ENCODE data around the gene LTBP3.

LTBP3 gene

GRCh38 chr11:65505466-65506289 is 52.5 kb downstream of the LTBP3 start:
- DNase-seq = peak; percentile 78

DNA sequence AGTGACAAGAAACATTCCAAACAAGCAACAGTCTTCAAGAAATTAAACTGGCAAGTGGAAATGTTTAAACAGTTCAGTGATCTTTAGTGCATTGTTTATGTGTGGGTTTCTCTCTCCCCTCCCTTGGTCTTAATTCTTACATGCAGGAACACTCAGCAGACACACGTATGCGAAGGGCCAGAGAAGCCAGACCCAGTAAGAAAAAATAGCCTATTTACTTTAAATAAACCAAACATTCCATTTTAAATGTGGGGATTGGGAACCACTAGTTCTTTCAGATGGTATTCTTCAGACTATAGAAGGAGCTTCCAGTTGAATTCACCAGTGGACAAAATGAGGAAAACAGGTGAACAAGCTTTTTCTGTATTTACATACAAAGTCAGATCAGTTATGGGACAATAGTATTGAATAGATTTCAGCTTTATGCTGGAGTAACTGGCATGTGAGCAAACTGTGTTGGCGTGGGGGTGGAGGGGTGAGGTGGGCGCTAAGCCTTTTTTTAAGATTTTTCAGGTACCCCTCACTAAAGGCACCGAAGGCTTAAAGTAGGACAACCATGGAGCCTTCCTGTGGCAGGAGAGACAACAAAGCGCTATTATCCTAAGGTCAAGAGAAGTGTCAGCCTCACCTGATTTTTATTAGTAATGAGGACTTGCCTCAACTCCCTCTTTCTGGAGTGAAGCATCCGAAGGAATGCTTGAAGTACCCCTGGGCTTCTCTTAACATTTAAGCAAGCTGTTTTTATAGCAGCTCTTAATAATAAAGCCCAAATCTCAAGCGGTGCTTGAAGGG is 53.3 kb downstream of the LTBP3 start:
- peak; percentile 73 for DNase-seq

GRCh38 chr11:65503949-65504673 is 54.0 kb downstream of the LTBP3 start:
- DNase-seq = peak; percentile 73

- no peak for DNase-seq
These were observed 54.7 kb downstream of the LTBP3 start for GRCh38 chr11:65503368-65503948.

- DNase-seq = peak; percentile 62
These were observed 55.4 kb downstream of the LTBP3 start for GRCh38 chr11:65502555-65503367.

- no peak for DNase-seq
These were observed 55.9 kb downstream of the LTBP3 start for GRCh38 chr11:65502274-65502554.

- DNase-seq = peak; percentile 73
These were observed 56.5 kb downstream of the LTBP3 start for GRCh38 chr11:65501472-65502273.

DNA sequence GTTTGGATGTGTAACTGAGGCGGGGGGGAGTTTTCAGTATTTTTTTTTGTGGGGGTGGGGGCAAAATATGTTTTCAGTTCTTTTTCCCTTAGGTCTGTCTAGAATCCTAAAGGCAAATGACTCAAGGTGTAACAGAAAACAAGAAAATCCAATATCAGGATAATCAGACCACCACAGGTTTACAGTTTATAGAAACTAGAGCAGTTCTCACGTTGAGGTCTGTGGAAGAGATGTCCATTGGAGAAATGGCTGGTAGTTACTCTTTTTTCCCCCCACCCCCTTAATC is 57.0 kb downstream of the LTBP3 start:
- DNase-seq = peak; percentile 73

GRCh38 chr11:65500387-65501185 is 57.6 kb downstream of the LTBP3 start:
- peak; percentile 80 for DNase-seq

GRCh38 chr11:65499713-65500386 is 58.3 kb downstream of the LTBP3 start:
- DNase-seq = no peak

DNA sequence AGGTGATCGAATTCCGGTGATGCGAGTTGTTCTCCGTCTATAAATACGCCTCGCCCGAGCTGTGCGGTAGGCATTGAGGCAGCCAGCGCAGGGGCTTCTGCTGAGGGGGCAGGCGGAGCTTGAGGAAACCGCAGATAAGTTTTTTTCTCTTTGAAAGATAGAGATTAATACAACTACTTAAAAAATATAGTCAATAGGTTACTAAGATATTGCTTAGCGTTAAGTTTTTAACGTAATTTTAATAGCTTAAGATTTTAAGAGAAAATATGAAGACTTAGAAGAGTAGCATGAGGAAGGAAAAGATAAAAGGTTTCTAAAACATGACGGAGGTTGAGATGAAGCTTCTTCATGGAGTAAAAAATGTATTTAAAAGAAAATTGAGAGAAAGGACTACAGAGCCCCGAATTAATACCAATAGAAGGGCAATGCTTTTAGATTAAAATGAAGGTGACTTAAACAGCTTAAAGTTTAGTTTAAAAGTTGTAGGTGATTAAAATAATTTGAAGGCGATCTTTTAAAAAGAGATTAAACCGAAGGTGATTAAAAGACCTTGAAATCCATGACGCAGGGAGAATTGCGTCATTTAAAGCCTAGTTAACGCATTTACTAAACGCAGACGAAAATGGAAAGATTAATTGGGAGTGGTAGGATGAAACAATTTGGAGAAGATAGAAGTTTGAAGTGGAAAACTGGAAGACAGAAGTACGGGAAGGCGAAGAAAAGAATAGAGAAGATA is 59.0 kb downstream of the LTBP3 start, which contains the start of gene MALAT1:
TSS of gene MALAT1 (plus strand) at position 69 of the 736 bp plus-strand sequence.
- peak; percentile 98 for DNase-seq

DNA sequence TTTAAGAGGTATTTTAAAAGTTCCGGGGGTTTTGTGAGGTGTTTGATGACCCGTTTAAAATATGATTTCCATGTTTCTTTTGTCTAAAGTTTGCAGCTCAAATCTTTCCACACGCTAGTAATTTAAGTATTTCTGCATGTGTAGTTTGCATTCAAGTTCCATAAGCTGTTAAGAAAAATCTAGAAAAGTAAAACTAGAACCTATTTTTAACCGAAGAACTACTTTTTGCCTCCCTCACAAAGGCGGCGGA is 59.5 kb downstream of the LTBP3 start:
- DNase-seq = no peak

DNA sequence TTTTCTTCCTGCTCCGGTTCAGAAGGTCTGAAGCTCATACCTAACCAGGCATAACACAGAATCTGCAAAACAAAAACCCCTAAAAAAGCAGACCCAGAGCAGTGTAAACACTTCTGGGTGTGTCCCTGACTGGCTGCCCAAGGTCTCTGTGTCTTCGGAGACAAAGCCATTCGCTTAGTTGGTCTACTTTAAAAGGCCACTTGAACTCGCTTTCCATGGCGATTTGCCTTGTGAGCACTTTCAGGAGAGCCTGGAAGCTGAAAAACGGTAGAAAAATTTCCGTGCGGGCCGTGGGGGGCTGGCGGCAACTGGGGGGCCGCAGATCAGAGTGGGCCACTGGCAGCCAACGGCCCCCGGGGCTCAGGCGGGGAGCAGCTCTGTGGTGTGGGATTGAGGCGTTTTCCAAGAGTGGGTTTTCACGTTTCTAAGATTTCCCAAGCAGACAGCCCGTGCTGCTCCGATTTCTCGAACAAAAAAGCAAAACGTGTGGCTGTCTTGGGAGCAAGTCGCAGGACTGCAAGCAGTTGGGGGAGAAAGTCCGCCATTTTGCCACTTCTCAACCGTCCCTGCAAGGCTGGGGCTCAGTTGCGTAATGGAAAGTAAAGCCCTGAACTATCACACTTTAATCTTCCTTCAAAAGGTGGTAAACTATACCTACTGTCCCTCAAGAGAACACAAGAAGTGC is 60.0 kb downstream of the LTBP3 start:
- peak; percentile 82 for DNase-seq

DNA sequence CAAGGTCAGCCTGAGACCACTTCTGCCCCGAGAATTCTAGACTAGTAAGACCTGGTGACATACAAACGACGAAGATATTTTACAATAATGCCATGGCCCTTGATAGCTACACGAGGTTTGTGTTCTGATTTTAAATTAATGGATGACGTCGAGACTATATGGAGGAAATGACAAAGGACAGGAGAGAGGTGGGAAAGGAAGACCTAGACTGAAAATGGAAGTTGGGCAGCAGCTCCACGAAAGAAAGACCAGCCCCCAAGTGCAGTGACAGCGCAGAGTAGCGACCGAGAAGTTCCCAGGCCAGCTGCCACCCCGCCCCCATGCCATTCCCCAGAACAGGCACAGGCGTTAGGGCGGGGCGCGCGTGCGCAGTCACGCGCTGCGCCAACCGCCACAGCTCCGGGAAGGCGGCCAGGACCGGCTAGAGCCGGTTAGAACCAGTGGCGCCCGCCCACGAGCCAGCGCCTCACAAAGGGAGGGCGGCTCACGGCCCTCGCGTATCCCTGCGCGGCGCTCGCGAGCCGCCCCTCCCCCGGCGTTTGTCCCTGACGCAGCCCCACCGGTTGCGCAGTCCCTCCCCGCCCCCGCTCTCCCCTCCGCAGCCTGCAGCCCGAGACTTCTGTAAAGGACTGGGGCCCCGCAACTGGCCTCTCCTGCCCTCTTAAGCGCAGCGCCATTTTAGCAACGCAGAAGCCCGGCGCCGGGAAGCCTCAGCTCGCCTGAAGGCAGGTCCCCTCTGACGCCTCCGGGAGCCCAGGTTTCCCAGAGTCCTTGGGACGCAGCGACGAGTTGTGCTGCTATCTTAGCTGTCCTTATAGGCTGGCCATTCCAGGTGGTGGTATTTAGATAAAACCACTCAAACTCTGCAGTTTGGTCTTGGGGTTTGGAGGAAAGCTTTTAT is 60.8 kb downstream of the LTBP3 start:
- DNase-seq = peak; percentile 99

DNA sequence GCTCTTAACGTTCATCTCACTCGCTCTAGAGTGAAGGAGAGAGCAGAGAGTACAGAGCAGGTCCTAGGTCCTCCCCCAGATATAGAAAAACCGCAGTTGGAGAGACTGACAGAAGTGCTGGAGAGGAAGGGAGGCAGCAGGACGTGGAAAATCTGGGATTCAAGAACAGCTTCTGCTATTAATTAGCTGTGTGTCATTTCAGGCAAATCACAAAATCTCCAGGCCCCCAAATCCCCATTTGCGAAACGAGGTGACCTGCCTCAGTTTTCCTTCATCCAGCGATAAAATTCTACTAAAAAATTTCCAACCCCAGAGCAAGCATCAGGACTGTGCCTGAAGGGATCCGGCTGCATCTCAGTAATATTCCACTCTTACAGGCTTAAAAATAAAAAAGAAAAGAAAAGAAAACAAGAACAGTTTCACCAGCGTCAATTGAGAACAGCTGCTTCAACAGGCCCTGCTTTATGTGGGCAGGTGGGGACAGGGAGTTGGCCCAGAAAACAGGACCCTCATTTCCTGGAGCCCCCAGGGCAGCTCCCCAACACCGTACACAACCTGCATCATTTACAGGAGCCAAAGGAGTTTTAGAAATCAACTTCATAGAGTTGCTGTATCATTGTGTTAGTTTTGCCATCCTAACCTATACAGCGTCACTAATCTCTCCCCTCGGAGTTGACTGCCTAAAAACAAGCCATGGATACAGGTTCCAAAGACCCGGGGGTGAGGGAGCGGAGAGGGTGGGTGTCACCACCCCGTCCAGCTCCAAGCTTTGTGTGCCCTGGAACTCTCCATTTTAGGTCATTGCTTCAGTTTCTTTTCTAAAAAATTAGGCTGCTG is 61.6 kb downstream of the LTBP3 start:
- DNase-seq = peak; percentile 69

- no peak for DNase-seq
These were observed 64.6 kb downstream of the LTBP3 start for GRCh38 chr11:65493367-65494176.

Data from DMS53 (cell line).